Measurements from ENCODE around the gene AKNAD1.

DNA sequence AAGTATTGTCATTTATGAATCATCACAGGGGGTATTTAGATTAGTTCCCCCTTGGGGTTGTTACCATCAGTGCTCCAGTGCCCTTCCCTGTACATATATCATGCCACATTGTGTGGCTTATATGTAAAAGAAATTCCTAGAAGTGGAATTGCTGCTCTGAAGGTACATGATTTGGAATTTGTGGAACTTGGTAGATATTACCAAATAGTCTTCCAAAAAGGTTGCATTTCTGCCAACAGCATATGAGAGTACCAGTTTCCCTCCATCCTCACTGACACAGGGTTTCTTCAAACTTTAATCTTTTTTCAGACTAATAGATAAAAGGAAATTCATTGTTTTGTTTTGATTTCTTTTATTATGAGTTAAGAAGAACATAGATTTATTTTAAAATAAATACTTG is 41.3 kb downstream of the AKNAD1 start:
- no peak for TF ChIP-seq CTCF (conservative IDR thresholded peaks at IDR 0.05; ENCODE audit: low read depth, low read length)
- TF ChIP-seq POLR2A (IDR thresholded peaks at IDR 0.05; ENCODE audit: low read depth, low read length), result no peak

Measured in IMR-90 (cell line).